Gastroesophageal sphincter (tissue), 3 donors: ENCODE results near the gene TNC.

ENCODE experiments used
- POLR2A ChIP-seq, 2 donors: fragments of 450-650 bp; IDR thresholded peaks; one replicate each; pipeline ENCODE4 v1.6.1; 2017; ENCODE audit warnings: antibody characterized with exemption in 2 of 2, mild to moderate bottlenecking in 2 of 2, moderate library complexity in 1 of 2
- TF ChIP-seq, protein P1 (sequence below), 4 experiments: fragments of 200-600 bp in 2 of 4; fragments of 450-650 bp in 2 of 4; sonication (generic) in 1 of 4; IDR thresholded peaks; one replicate each; pipeline ENCODE4 v1.5.1; 2017 to 2019; ENCODE audit warnings: antibody characterized with exemption in 4 of 4, mild to moderate bottlenecking in 2 of 4, moderate library complexity in 2 of 4

DNA sequence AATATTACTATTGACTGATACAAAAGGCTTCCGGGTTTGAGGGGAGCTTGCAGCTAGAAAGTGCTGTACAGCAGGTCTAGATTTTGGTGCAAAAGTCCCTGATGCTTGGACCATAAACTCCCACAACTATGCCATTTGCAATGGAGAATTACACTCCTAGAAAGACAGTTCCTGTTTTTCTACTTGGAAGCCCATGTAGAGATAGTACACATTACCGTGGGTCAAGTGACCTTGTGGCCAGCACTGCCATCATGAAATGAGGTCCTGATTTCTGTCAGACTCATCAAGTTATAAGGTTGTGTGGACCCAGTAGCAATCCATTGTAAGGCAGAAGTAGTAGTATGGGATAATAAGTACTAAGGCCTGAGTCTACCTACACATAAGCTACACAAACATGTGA lies 144.7 kb downstream of the TNC start:
- TF ChIP-seq, protein P1, sequence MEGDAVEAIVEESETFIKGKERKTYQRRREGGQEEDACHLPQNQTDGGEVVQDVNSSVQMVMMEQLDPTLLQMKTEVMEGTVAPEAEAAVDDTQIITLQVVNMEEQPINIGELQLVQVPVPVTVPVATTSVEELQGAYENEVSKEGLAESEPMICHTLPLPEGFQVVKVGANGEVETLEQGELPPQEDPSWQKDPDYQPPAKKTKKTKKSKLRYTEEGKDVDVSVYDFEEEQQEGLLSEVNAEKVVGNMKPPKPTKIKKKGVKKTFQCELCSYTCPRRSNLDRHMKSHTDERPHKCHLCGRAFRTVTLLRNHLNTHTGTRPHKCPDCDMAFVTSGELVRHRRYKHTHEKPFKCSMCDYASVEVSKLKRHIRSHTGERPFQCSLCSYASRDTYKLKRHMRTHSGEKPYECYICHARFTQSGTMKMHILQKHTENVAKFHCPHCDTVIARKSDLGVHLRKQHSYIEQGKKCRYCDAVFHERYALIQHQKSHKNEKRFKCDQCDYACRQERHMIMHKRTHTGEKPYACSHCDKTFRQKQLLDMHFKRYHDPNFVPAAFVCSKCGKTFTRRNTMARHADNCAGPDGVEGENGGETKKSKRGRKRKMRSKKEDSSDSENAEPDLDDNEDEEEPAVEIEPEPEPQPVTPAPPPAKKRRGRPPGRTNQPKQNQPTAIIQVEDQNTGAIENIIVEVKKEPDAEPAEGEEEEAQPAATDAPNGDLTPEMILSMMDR (IDR thresholded peaks at IDR 0.05) = no peak
- no peak for TF ChIP-seq POLR2A (IDR thresholded peaks at IDR 0.05)
